ENCODE data around the gene MICAL2. TPM values are rescaled to one million over a fixed set of nuclear protein-coding genes. Genes with fewer than 3 reads are reported as not detected.

The MICAL2 gene
- total RNA-seq, 2 donors from 2014 or later: 1.5 to 1.9 TPM

GRCh38 chr11:12075822-12076821 lies 34.3 kb upstream of the MICAL2 start:
- Histone ChIP-seq H3K9me3 (ENCODE audit: control insufficient read depth, low read length) (no peaks in the 10 kb centered on the region), H3K4me3 (ENCODE audit: low read length) (no peak overlapping the region), H3K27me3 (ENCODE audit: control insufficient read depth, insufficient read depth, low read length, poor library complexity, severe bottlenecking) (no peaks in the 10 kb centered on the region), H3K36me3 (ENCODE audit: control insufficient read depth, insufficient read depth, low read length) (no peaks in the 10 kb centered on the region), H3K4me1 (ENCODE audit: control insufficient read depth, insufficient read depth, low read length) (no peaks in the 10 kb centered on the region), H3K9ac (ENCODE audit: extremely low read depth, low read length, poor library complexity, severe bottlenecking) (no peak overlapping the region), H3K27ac (ENCODE audit: low read depth, low read length) (peak overlapping the region; percentile 41)
- Mint-ChIP-seq H3K4me3 (no peak overlapping the region), H3K4me1 (no peaks in the 10 kb centered on the region), H3K27ac (no peak overlapping the region), H3K36me3 (ENCODE audit: low read depth) (no peaks in the 10 kb centered on the region), H3K9me3 (no peaks in the 10 kb centered on the region), H3K27me3 (ENCODE audit: insufficient read depth) (peaks cover 15% of the 10 kb centered on the region)
- WGBS, 2 experiments (ENCODE audit: insufficient coverage in 1 of 2, insufficient read length in 1 of 2): 85 to 91% methylated on average over 12 to 15 of the region's 15 CpGs
- no peak for TF ChIP-seq CTCF (conservative IDR thresholded peaks at IDR 0.05)
- DNase-seq: no peak

- no peak for DNase-seq
- no peaks in the 10 kb centered on the region for H3K36me3 ChIP-seq (ENCODE audit: control insufficient read depth, insufficient read depth, low read length)
- no peaks in the 10 kb centered on the region for H3K27me3 ChIP-seq (ENCODE audit: control insufficient read depth, insufficient read depth, low read length, poor library complexity, severe bottlenecking)
- Mint-ChIP-seq H3K9me3 (no peaks in the 10 kb centered on the region), H3K27ac (no peak overlapping the region), H3K36me3 (ENCODE audit: low read depth) (no peaks in the 10 kb centered on the region), H3K4me1 (no peaks in the 10 kb centered on the region), H3K4me3 (no peak overlapping the region), H3K27me3 (ENCODE audit: insufficient read depth) (peaks cover 15% of the 10 kb centered on the region)
- H3K9ac ChIP-seq (ENCODE audit: extremely low read depth, low read length, poor library complexity, severe bottlenecking): no peak overlapping the region
- WGBS, 2 experiments (ENCODE audit: insufficient coverage in 1 of 2, insufficient read length in 1 of 2): 90 to 96% methylated on average over 3 to 4 of the region's 4 CpGs
- H3K4me3 ChIP-seq (ENCODE audit: low read length): no peak overlapping the region
- H3K4me1 ChIP-seq (ENCODE audit: control insufficient read depth, insufficient read depth, low read length): no peaks in the 10 kb centered on the region
- H3K9me3 ChIP-seq (ENCODE audit: control insufficient read depth, low read length): no peaks in the 10 kb centered on the region
- H3K27ac ChIP-seq (ENCODE audit: low read depth, low read length): peak overlapping the region; percentile 70
- no peak for TF ChIP-seq CTCF (conservative IDR thresholded peaks at IDR 0.05)
Observed at GRCh38 chr11:12076840-12077534, 33.4 kb upstream of the MICAL2 start.

GRCh38 chr11:12077535-12078280 lies 32.7 kb upstream of the MICAL2 start:
- Histone ChIP-seq H3K9ac (ENCODE audit: extremely low read depth, low read length, poor library complexity, severe bottlenecking) (no peak overlapping the region), H3K27me3 (ENCODE audit: control insufficient read depth, insufficient read depth, low read length, poor library complexity, severe bottlenecking) (no peaks in the 10 kb centered on the region), H3K27ac (ENCODE audit: low read depth, low read length) (no peak overlapping the region), H3K9me3 (ENCODE audit: control insufficient read depth, low read length) (no peaks in the 10 kb centered on the region), H3K4me1 (ENCODE audit: control insufficient read depth, insufficient read depth, low read length) (no peaks in the 10 kb centered on the region), H3K36me3 (ENCODE audit: control insufficient read depth, insufficient read depth, low read length) (no peaks in the 10 kb centered on the region), H3K4me3 (ENCODE audit: low read length) (no peak overlapping the region)
- WGBS, 2 experiments (ENCODE audit: insufficient coverage in 1 of 2, insufficient read length in 1 of 2): 85 to 94% methylated on average over 4 to 7 of the region's 7 CpGs
- Mint-ChIP-seq H3K27ac (no peak overlapping the region), H3K4me3 (no peak overlapping the region), H3K27me3 (ENCODE audit: insufficient read depth) (peaks cover 15% of the 10 kb centered on the region), H3K9me3 (no peaks in the 10 kb centered on the region), H3K36me3 (ENCODE audit: low read depth) (no peaks in the 10 kb centered on the region), H3K4me1 (no peaks in the 10 kb centered on the region)
- no peak for DNase-seq
- no peak for TF ChIP-seq CTCF (conservative IDR thresholded peaks at IDR 0.05)
